K562 (cell line): ENCODE measurements around the gene DCTN2. TPM values are rescaled to one million over a fixed set of nuclear protein-coding genes. Genes with fewer than 3 reads are reported as not detected.

ENCODE experiments used
- GABPB2 ChIP-seq: fragments of 250-450 bp; sonication (Bioruptor Pico); conservative IDR thresholded peaks from 2 replicates; pipeline ENCODE4 v1.5.1; 2021; ENCODE audit warnings: mild to moderate bottlenecking
- HNRNPLL ChIP-seq: fragments of 200-400 bp; formaldehyde crosslinking; IDR thresholded peaks from 2 replicates; pipeline ENCODE4 v1.6.1; 2017; ENCODE audit warnings: low read length, low read depth, mild to moderate bottlenecking; ENCODE audit not compliant: poor library complexity, severe bottlenecking
- IFI16 ChIP-seq: fragments of 250-450 bp; sonication (Bioruptor Pico); IDR thresholded peaks from 2 replicates; pipeline ENCODE4 v2.1.2; 2022; ENCODE audit warnings: mild to moderate bottlenecking, inconsistent platforms
- KDM2B ChIP-seq: fragments of 250-450 bp; sonication (Bioruptor Pico); IDR thresholded peaks from 2 replicates; pipeline ENCODE4 v1.8.0; 2021; ENCODE audit warnings: mild to moderate bottlenecking, moderate library complexity
- PKNOX1 ChIP-seq: fragments of 450-650 bp; IDR thresholded peaks from 2 replicates; pipeline ENCODE4 v1.6.1; 2016
- PRDM10 ChIP-seq: fragments of 450-650 bp; IDR thresholded peaks from 2 replicates; pipeline ENCODE4 v1.6.1; 2018; ENCODE audit not compliant: partially characterized antibody
- RBM34 ChIP-seq: fragments of 200-400 bp; formaldehyde crosslinking; IDR thresholded peaks from 2 replicates; pipeline ENCODE4 v1.6.1; 2018; ENCODE audit warnings: low read length, borderline replicate concordance; ENCODE audit not compliant: insufficient read depth
- TAF1 ChIP-seq: IDR thresholded peaks from 2 replicates; pipeline ENCODE4 v1.6.1; 2011; ENCODE audit warnings: mild to moderate bottlenecking, low read length, moderate library complexity; ENCODE audit not compliant: insufficient read depth, control insufficient read depth, severe bottlenecking; ENCODE audit errors: extremely low read depth
- TAF9B ChIP-seq: fragments of 450-650 bp; IDR thresholded peaks from 2 replicates; pipeline ENCODE4 v1.6.1; 2018; ENCODE audit warnings: mild to moderate bottlenecking; ENCODE audit not compliant: partially characterized antibody
- TEAD1 ChIP-seq, 2 experiments: fragments of 450-650 bp in 1 of 2; sonication (generic) in 1 of 2; formaldehyde crosslinking; IDR thresholded peaks; 2 replicates each; pipeline versions ENCODE4 v1.4.0 to v1.8.0; 2020 to 2022; ENCODE audit warnings: mild to moderate bottlenecking in 2 of 2, missing genetic modification reagents in 1 of 2
- ZNF57 ChIP-seq: fragments of 450-650 bp; formaldehyde crosslinking; IDR thresholded peaks from 2 replicates; pipeline ENCODE4 v1.4.0; 2020; ENCODE audit warnings: mild to moderate bottlenecking, moderate library complexity
- ZNF583 ChIP-seq: fragments of 250-450 bp; sonication (Bioruptor Pico); IDR thresholded peaks from 2 replicates; pipeline ENCODE4 v1.4.0; 2020
- polyA plus RNA-seq, 8 experiments: library from polyadenylated mRNA; depleted of rRNA in 4 of 8; stranded (reverse) in 5 of 8; unstranded in 3 of 8; fragments of >200 nt; fragmentation: Nextera tagmentation in 2 of 8; fragmentation: Illumina TruSeq in 1 of 8; extraction: Ambion mirVana in 2 of 8; extraction: Trizol in 1 of 8; gene quantifications; 2 replicates each; pipeline versions ENCODE4 v1.2.1 to v1.2.3, GENCODE V29; 2011 to 2014; ENCODE audit warnings: inconsistent platforms in 1 of 8, missing spikeins in 1 of 8
- total RNA-seq, 7 experiments: library from RNA; depleted of rRNA in 6 of 7; stranded (reverse); fragments of >200 nt in 6 of 7; fragmentation: Illumina TruSeq in 2 of 7; extraction: Trizol in 2 of 7; gene quantifications; 2 replicates each; pipeline versions ENCODE4 v1.2.1 to v1.2.3, GENCODE V29; 2011 to 2021; ENCODE audit warnings: low replicate concordance in 1 of 7
- TF ChIP-seq, protein P1 (sequence below): IDR thresholded peaks from 2 replicates; pipeline ENCODE4 v1.6.1; 2016; ENCODE audit warnings: missing genetic modification characterization, missing compliant biosample characterization
- TF ChIP-seq, protein P2 (sequence below): fragments of 250-450 bp; sonication (Bioruptor Pico); IDR thresholded peaks from 2 replicates; pipeline ENCODE4 v1.8.0; 2021; ENCODE audit warnings: moderate library complexity, mild to moderate bottlenecking, inconsistent platforms
- TF ChIP-seq, protein P3 (sequence below): sonication (generic); formaldehyde crosslinking; IDR thresholded peaks from 2 replicates; pipeline ENCODE4 v1.8.0; 2022; ENCODE audit warnings: mild to moderate bottlenecking, missing genetic modification reagents

The DCTN2 gene
- total and polyA plus RNA-seq, 9 of the 15 experiments (the other 6 are each of a cell fraction or from before 2014, with no cell fraction given) = 43.6 to 270 (median 125) TPM

DNA sequence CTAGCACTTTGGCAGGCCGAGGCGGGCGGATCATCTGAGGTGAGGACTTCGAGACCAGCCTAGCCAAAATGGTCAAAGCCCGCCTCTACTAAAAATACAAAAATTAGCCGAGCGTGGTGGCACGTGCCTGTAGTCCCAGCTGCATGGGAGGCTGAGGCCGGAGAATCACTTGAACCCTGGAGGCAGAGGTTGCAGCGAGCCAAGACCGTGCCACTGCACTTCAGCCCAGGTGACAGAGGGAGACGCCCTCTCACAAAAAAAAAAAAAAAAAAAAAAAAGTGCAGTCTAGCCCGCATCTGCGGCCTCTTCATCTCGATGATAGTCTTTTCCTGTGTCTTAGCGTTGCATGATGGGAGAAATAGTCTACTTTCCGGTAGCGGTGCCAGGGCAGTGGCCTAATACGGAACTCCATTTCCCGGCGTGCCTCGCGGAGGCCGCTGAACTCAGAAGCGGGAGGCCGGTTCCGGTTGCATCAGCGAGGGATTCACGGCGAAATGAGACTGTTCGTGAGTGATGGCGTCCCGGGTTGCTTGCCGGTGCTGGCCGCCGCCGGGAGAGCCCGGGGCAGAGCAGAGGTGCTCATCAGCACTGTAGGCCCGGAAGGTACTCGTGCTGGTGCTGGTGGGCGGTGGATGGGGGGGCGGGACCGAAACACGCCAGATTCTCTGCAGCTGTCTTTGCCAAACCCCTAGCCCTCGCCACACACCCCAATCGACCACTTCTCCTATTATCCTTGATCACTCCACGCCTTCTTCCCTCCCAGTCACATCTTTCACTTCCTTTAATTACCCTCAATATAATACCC lies 59.2 kb downstream of the DCTN2 start, which contains the start of gene MARS1 (continued):
- TF ChIP-seq PKNOX1 (peak; percentile 54), GABPB2 (CRISPR knock-in tag) (no peak), PRDM10 (peak; percentile 32), ZNF583 (CRISPR knock-in tag) (no peak), RBM34 (no peak), ZNF57 (CRISPR knock-in tag) (no peak), HNRNPLL (peak; percentile 28), TAF9B (peak; percentile 53), TEAD1 (CRISPR knock-in tag; IDR thresholded peaks at IDR 0.05) (peak; percentile 23 to 62; a peak in 1 of 4 replicates), TAF1 (peak; percentile 72), IFI16 (no peak), KDM2B (no peak)
- TF ChIP-seq, protein P1, sequence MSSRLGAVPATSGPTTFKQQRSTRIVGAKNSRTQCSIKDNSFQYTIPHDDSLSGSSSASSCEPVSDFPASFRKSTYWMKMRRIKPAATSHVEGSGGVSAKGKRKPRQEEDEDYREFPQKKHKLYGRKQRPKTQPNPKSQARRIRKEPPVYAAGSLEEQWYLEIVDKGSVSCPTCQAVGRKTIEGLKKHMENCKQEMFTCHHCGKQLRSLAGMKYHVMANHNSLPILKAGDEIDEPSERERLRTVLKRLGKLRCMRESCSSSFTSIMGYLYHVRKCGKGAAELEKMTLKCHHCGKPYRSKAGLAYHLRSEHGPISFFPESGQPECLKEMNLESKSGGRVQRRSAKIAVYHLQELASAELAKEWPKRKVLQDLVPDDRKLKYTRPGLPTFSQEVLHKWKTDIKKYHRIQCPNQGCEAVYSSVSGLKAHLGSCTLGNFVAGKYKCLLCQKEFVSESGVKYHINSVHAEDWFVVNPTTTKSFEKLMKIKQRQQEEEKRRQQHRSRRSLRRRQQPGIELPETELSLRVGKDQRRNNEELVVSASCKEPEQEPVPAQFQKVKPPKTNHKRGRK (tag) = no peak
- TF ChIP-seq, protein P2, sequence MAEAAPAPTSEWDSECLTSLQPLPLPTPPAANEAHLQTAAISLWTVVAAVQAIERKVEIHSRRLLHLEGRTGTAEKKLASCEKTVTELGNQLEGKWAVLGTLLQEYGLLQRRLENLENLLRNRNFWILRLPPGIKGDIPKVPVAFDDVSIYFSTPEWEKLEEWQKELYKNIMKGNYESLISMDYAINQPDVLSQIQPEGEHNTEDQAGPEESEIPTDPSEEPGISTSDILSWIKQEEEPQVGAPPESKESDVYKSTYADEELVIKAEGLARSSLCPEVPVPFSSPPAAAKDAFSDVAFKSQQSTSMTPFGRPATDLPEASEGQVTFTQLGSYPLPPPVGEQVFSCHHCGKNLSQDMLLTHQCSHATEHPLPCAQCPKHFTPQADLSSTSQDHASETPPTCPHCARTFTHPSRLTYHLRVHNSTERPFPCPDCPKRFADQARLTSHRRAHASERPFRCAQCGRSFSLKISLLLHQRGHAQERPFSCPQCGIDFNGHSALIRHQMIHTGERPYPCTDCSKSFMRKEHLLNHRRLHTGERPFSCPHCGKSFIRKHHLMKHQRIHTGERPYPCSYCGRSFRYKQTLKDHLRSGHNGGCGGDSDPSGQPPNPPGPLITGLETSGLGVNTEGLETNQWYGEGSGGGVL (CRISPR knock-in tag) = no peak
- TF ChIP-seq, protein P3, sequence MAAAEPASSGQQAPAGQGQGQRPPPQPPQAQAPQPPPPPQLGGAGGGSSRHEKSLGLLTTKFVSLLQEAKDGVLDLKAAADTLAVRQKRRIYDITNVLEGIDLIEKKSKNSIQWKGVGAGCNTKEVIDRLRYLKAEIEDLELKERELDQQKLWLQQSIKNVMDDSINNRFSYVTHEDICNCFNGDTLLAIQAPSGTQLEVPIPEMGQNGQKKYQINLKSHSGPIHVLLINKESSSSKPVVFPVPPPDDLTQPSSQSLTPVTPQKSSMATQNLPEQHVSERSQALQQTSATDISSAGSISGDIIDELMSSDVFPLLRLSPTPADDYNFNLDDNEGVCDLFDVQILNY = no peak; the same call in 1 of the 2 replicates
